Measurements from ENCODE around the gene LAMA3.

GRCh38 chr18:23857756-23858155, 168.5 kb downstream of the LAMA3 start:
- TF ChIP-seq CTCF (conservative IDR thresholded peaks at IDR 0.05; ENCODE audit: low read depth in 2 of 2): no peak
- TF ChIP-seq, protein P1, sequence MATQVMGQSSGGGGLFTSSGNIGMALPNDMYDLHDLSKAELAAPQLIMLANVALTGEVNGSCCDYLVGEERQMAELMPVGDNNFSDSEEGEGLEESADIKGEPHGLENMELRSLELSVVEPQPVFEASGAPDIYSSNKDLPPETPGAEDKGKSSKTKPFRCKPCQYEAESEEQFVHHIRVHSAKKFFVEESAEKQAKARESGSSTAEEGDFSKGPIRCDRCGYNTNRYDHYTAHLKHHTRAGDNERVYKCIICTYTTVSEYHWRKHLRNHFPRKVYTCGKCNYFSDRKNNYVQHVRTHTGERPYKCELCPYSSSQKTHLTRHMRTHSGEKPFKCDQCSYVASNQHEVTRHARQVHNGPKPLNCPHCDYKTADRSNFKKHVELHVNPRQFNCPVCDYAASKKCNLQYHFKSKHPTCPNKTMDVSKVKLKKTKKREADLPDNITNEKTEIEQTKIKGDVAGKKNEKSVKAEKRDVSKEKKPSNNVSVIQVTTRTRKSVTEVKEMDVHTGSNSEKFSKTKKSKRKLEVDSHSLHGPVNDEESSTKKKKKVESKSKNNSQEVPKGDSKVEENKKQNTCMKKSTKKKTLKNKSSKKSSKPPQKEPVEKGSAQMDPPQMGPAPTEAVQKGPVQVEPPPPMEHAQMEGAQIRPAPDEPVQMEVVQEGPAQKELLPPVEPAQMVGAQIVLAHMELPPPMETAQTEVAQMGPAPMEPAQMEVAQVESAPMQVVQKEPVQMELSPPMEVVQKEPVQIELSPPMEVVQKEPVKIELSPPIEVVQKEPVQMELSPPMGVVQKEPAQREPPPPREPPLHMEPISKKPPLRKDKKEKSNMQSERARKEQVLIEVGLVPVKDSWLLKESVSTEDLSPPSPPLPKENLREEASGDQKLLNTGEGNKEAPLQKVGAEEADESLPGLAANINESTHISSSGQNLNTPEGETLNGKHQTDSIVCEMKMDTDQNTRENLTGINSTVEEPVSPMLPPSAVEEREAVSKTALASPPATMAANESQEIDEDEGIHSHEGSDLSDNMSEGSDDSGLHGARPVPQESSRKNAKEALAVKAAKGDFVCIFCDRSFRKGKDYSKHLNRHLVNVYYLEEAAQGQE (IDR thresholded peaks at IDR 0.05; ENCODE audit: unreplicated experiment): no peak
- no peak for TF ChIP-seq EZH2 (IDR thresholded peaks at IDR 0.05; ENCODE audit: low read depth, unreplicated experiment)
- TF ChIP-seq CREB1 (CRISPR knock-in tag; IDR thresholded peaks at IDR 0.05; ENCODE audit: low read depth): no peak
- TF ChIP-seq POLR2AphosphoS5 (IDR thresholded peaks at IDR 0.05; ENCODE audit: low read depth): no peak
- TF ChIP-seq EZH2phosphoT487 (IDR thresholded peaks at IDR 0.05; ENCODE audit: unreplicated experiment): no peak
- TF ChIP-seq JUNB (IDR thresholded peaks at IDR 0.05; ENCODE audit: unreplicated experiment): no peak
- TF ChIP-seq NANOG (IDR thresholded peaks at IDR 0.05; ENCODE audit: borderline replicate concordance): no peak
- TF ChIP-seq, protein P2, sequence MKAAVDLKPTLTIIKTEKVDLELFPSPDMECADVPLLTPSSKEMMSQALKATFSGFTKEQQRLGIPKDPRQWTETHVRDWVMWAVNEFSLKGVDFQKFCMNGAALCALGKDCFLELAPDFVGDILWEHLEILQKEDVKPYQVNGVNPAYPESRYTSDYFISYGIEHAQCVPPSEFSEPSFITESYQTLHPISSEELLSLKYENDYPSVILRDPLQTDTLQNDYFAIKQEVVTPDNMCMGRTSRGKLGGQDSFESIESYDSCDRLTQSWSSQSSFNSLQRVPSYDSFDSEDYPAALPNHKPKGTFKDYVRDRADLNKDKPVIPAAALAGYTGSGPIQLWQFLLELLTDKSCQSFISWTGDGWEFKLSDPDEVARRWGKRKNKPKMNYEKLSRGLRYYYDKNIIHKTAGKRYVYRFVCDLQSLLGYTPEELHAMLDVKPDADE (IDR thresholded peaks at IDR 0.05): no peak
